ENCODE measurements around the gene LPAR2. TPM values are rescaled to one million over a fixed set of nuclear protein-coding genes. Genes with fewer than 3 reads are reported as not detected.

LPAR2 gene
- 1 to 10 TPM in 3 of 4 donors, under 1 TPM in 1; 0.78 to 3.5 (median 2.3) TPM for total RNA-seq

DNA sequence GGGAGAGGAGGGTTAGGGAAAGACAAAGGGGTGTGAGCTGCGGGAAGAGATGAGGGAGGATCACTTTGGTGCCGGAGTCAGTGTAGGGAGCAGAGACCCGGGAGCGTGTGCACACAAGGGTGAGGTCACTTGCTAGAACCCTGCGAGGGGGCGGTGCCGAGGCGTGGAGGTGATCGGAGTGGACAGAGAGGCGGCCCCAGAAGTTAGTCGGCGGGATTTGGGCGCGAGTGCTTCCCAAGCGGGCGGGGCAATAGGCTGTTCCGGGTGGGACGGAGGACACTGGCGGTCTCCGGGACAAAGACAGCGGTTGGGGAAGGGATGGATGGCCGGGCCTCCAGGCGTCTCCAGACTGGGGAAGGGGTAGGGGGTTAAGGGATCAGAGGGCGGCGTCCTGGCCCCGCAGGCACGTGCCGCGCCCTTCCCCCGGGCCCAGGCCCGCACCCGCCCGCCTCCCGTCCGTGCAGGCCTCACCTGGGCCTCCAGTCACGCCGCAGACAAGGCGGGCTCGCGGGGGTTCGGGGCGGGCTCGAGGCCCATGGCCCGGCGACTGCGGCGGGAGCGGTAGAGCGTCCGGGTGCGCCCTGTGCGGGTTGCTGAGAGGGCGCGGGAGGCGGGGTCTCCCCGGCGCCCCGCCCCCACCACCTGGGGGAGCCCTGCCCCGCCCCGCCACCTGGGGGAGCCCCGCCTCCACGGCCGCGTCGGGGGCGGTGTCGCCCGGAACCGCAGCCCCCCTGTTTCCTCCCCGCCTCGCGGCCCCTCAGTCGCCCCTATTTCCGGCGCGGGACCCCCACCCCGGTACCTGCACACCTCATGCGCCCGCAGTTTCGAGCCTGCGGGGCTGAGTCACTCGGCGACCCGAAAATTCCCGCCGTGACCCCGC is at the start of gene LPAR2:
Gene LPAR2, minus strand, starts transcription at position 600 of the 880 bp plus-strand sequence. CDS start 945 bp downstream, outside the sequence.
- WGBS, 2 donors (ENCODE audit: low coverage in 1 of 2) = 1 to 18% methylated on average over 4 to 20 of the region's 87 CpGs
- Histone ChIP-seq H3K9me3 (no peaks in the 10 kb centered on the region), H3K4me3 (peak within 1 kb of the TSS in 1 of 2 donors; percentile 55), H3K36me3 (no peaks in the 10 kb centered on the region), H3K4me1 (peaks cover 0 to 19% (median 13%) of the 10 kb centered on the region in 3 donors), H3K27me3 (peaks cover 30% of the 10 kb centered on the region), H3K27ac (peak within 1 kb of the TSS in 1 of 4 donors; percentile 22)
- no peak for TF ChIP-seq POLR2AphosphoS5 (IDR thresholded peaks at IDR 0.05)
- TF ChIP-seq EP300 (IDR thresholded peaks at IDR 0.05) = no peak
- no peak for TF ChIP-seq CTCF (IDR thresholded peaks at IDR 0.05)
- peak; percentile 25 for ATAC-seq

DNA sequence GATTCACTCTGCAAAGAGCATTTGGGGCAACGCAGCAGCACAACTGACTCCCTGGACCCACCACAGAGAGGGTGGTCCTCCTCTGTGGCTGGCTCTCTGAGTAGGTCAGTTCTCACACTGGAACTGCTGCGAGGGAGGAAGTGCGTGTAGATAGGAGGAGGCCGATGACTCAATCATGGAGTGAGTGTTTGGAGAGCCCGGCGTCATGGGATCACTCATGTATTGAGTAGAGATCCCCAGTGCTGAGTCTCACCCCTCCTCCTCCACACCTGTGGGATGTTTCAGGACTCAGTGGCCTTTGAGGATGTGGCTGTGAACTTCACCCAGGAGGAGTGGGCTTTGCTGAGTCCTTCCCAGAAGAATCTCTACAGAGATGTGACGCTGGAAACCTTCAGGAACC is 49.6 kb upstream of the LPAR2 start:
- Histone ChIP-seq H3K36me3 (peaks cover 0 to 84% of the 10 kb centered on the region in 2 donors), H3K4me1 (no peaks in the 10 kb centered on the region), H3K27ac (no peak overlapping the region), H3K9me3 (peaks cover 0 to 11% (median 0%) of the 10 kb centered on the region in 3 donors), H3K27me3 (no peaks in the 10 kb centered on the region), H3K4me3 (no peak overlapping the region)
- no peak for ATAC-seq
- TF ChIP-seq POLR2AphosphoS5 (IDR thresholded peaks at IDR 0.05) (no peak), POLR2A (IDR thresholded peaks at IDR 0.05) (no peak)
- 93 to 100% methylated on average over 1 to 5 of the region's 7 CpGs for WGBS, 2 donors (ENCODE audit: low coverage in 1 of 2)

- 80 to 100% methylated on average over 2 to 3 of the region's 6 CpGs for WGBS, 2 donors (ENCODE audit: low coverage in 1 of 2)
These were observed 46.3 kb upstream of the LPAR2 start for GRCh38 chr19:19674315-19674714.

DNA sequence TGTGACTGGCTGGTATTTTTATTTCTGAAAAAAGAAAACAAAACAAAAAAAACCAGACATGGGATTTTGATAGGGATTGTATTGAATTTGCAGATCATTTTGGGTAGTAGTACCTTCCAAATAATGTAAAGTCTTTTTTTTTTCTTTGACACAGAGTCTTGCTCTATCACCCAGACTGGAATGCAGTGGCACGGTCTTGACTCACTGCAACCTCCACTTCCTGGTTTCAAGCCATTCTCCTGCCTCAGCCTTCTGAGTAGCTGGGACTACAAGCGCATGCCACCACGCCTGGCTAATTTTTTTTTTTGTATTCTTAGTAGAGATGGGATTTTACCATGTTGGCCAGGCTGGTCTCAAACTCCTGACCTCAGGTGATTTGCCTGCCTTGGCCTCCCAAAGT is 44.8 kb upstream of the LPAR2 start:
- H3K4me1 ChIP-seq = peaks cover 0 to 21% (median 4%) of the 10 kb centered on the region in 3 donors
- WGBS, 2 donors (ENCODE audit: low coverage in 1 of 2) = 93 to 95% methylated on average over 2 to 3 of the region's 3 CpGs
- no peaks in the 10 kb centered on the region for H3K27me3 ChIP-seq
- no peak for TF ChIP-seq CTCF (IDR thresholded peaks at IDR 0.05)
- TF ChIP-seq POLR2AphosphoS5 (IDR thresholded peaks at IDR 0.05) = no peak
- no peak for TF ChIP-seq POLR2A (IDR thresholded peaks at IDR 0.05)
- no peak for TF ChIP-seq EP300 (IDR thresholded peaks at IDR 0.05)
- no peak overlapping the region for H3K4me3 ChIP-seq
- ATAC-seq = no peak
- H3K36me3 ChIP-seq = peaks cover 0 to 51% of the 10 kb centered on the region in 2 donors
- H3K9me3 ChIP-seq = no peaks in the 10 kb centered on the region
- H3K27ac ChIP-seq = no peak overlapping the region

More at GRCh38 chr19:19674315-19674714, 46.3 kb upstream of the LPAR2 start:
- peaks cover 0 to 3% (median 0%) of the 10 kb centered on the region in 3 donors for H3K9me3 ChIP-seq
- H3K27me3 ChIP-seq = no peaks in the 10 kb centered on the region
- H3K36me3 ChIP-seq = peaks cover 0 to 66% of the 10 kb centered on the region in 2 donors
- TF ChIP-seq EP300 (IDR thresholded peaks at IDR 0.05) (no peak), POLR2A (IDR thresholded peaks at IDR 0.05) (no peak), CTCF (IDR thresholded peaks at IDR 0.05) (no peak), POLR2AphosphoS5 (IDR thresholded peaks at IDR 0.05) (no peak)
- no peak overlapping the region for H3K27ac ChIP-seq
- peaks cover 0 to 12% (median 4%) of the 10 kb centered on the region in 3 donors for H3K4me1 ChIP-seq
- H3K4me3 ChIP-seq = no peak overlapping the region
- no peak for ATAC-seq

GRCh38 chr19:19670070-19670551 is 42.1 kb upstream of the LPAR2 start:
- TF ChIP-seq POLR2AphosphoS5 (IDR thresholded peaks at IDR 0.05) (no peak), EP300 (IDR thresholded peaks at IDR 0.05) (no peak), POLR2A (IDR thresholded peaks at IDR 0.05) (no peak)
- peaks cover 0 to 21% (median 4%) of the 10 kb centered on the region in 3 donors for H3K4me1 ChIP-seq
- 85 to 100% methylated on average over 1 to 5 of the region's 10 CpGs for WGBS, 2 donors (ENCODE audit: low coverage in 1 of 2)
- ATAC-seq = no peak
- H3K9me3 ChIP-seq = no peaks in the 10 kb centered on the region
- H3K4me3 ChIP-seq = peak overlapping the region in 1 of 2 donors; percentile 90
- no peaks in the 10 kb centered on the region for H3K27me3 ChIP-seq
- H3K27ac ChIP-seq = no peak overlapping the region
- peaks cover 0 to 25% of the 10 kb centered on the region in 2 donors for H3K36me3 ChIP-seq

All from gastroesophageal sphincter (tissue), 4 donors.